NCI-H82 treated with DMSO at 0.1 percent for 48 hours (cell line): ENCODE measurements around the gene FAM107A.
"Not testable (repeated sequence)": the region's sequence is repeated elsewhere in the genome, so short reads cannot be mapped to it uniquely, and the experiment has no call there.

Experiments used
- DNase-seq: peaks from one replicate; lab custom pipeline; 2025; ENCODE audit not compliant: unreplicated experiment; lab: John Stamatoyannopoulos, UW

Gene FAM107A

GRCh38 chr3:58537412-58538301 is 39.5 kb downstream of the FAM107A start:
- DNase-seq, result no peak

- DNase-seq, result no peak
These were observed 40.4 kb downstream of the FAM107A start, which contains the start of gene ACOX2 for GRCh38 chr3:58536501-58537411. TSS of gene ACOX2 (minus strand) at chr3:58537190. CDS start at chr3:58535106, 2,084 bp downstream.

GRCh38 chr3:58535531-58536500 is 41.4 kb downstream of the FAM107A start:
- DNase-seq, result peak; percentile 18

- DNase-seq, result no peak
These were observed 42.3 kb downstream of the FAM107A start for GRCh38 chr3:58534592-58535494.

GRCh38 chr3:58532794-58533220 is 44.4 kb downstream of the FAM107A start:
- DNase-seq, result no peak

- DNase-seq, result no peak
These were observed 45.2 kb downstream of the FAM107A start for GRCh38 chr3:58531956-58532355.

- no peak for DNase-seq
These were observed 45.6 kb downstream of the FAM107A start for GRCh38 chr3:58531555-58531954.

- no peak for DNase-seq
These were observed 46.8 kb downstream of the FAM107A start for GRCh38 chr3:58530354-58530865.

GRCh38 chr3:58529516-58530353 is 47.5 kb downstream of the FAM107A start:
- DNase-seq, result peak; percentile 45

GRCh38 chr3:58528629-58529028 is 48.6 kb downstream of the FAM107A start:
- DNase-seq, result no peak

GRCh38 chr3:58527440-58527839 is 49.8 kb downstream of the FAM107A start:
- not testable (repeated sequence) for DNase-seq

GRCh38 chr3:58526515-58526957 is 50.7 kb downstream of the FAM107A start:
- no peak for DNase-seq

- no peak for DNase-seq
These were observed 52.8 kb downstream of the FAM107A start for GRCh38 chr3:58524326-58524888.

- no peak for DNase-seq
These were observed 54.3 kb downstream of the FAM107A start for GRCh38 chr3:58522759-58523425.

- peak; percentile 85 for DNase-seq
These were observed 55.1 kb downstream of the FAM107A start for GRCh38 chr3:58521917-58522631.

GRCh38 chr3:58521336-58521670 is 55.9 kb downstream of the FAM107A start:
- no peak for DNase-seq
